Stimulated activated naive B cell treated with anti-CD40 and anti-IgM and Interleukin-4, amounts not matched to agents 10 μg/mL and 1 μg/mL and 100 μg/mL, for 72 hours (primary cell): ENCODE results near the gene C2orf81.
A peak's percentile ranks its signal among the peaks of the same experiment; 100 is the strongest.

Source experiments
- ATAC-seq, 2 donors: fragments of 150-1000 bp; cut with Tn5 transposase; replicated peaks; 2 replicates each; pipeline ENCODE4 v1.10.0; 2021; ENCODE audit warnings: moderate library complexity in 1 of 2
- DNase-seq: peaks from one replicate; pipeline ENCODE4 v3.0.0; 2021
- H3K27ac Mint-ChIP-seq: one replicate; pipeline ENCODE4 v1.8.0; 2022; ENCODE audit warnings: mild to moderate bottlenecking, mixed read lengths
- H3K27me3 Mint-ChIP-seq, 2 donors: one replicate each; pipeline ENCODE4 v1.8.0; 2022; ENCODE audit warnings: mixed read lengths in 2 of 2
- H3K36me3 Mint-ChIP-seq, 2 donors: one replicate each; pipeline ENCODE4 v1.8.0; 2022; ENCODE audit warnings: mixed read lengths in 2 of 2, mild to moderate bottlenecking in 1 of 2
- H3K4me1 Mint-ChIP-seq, 2 donors: one replicate each; pipeline ENCODE4 v1.8.0; 2022; ENCODE audit warnings: mixed read lengths in 2 of 2, mild to moderate bottlenecking in 1 of 2
- H3K4me3 Mint-ChIP-seq, 2 donors: one replicate each; pipeline ENCODE4 v1.8.0; 2022; ENCODE audit warnings: mild to moderate bottlenecking in 2 of 2, mixed read lengths in 2 of 2, moderate library complexity in 1 of 2
- H3K9me3 Mint-ChIP-seq, 2 donors: one replicate each; pipeline ENCODE4 v1.8.0; 2022; ENCODE audit warnings: mixed read lengths in 2 of 2, mild to moderate bottlenecking in 1 of 2

Gene C2orf81

DNA sequence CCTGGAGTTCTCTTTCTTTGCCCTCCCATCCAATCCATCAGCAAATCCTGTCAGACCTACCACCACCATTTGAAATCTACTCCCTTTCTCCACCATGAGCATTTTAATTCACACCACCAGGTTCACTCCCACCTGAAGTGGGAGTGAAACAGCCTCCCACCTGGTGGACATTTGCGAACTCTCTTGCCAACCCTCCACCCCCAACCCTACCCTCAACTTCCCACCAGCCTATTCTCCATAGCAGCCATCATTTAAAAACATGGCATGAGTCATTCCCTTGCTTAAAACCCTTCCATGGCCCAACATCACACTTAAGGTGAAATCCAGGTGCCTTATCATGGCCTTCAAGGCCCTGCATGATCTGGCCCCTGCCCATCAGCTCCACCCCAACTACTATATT lies 16.8 kb upstream of the C2orf81 start:
- DNase-seq (no peak), ATAC-seq (no peak)
- peak overlapping the region; percentile 32 for H3K27ac Mint-ChIP-seq
- H3K27me3 Mint-ChIP-seq = peaks cover 8 to 16% of the 10 kb centered on the region in 2 donors
- H3K4me3 Mint-ChIP-seq = peak overlapping the region in 1 of 2 donors; percentile 22
- peaks cover 41 to 67% of the 10 kb centered on the region in 2 donors for H3K4me1 Mint-ChIP-seq
- H3K36me3 Mint-ChIP-seq = peaks cover 0 to 13% of the 10 kb centered on the region in 2 donors
- H3K9me3 Mint-ChIP-seq = peaks cover 0 to 2% of the 10 kb centered on the region in 2 donors

DNA sequence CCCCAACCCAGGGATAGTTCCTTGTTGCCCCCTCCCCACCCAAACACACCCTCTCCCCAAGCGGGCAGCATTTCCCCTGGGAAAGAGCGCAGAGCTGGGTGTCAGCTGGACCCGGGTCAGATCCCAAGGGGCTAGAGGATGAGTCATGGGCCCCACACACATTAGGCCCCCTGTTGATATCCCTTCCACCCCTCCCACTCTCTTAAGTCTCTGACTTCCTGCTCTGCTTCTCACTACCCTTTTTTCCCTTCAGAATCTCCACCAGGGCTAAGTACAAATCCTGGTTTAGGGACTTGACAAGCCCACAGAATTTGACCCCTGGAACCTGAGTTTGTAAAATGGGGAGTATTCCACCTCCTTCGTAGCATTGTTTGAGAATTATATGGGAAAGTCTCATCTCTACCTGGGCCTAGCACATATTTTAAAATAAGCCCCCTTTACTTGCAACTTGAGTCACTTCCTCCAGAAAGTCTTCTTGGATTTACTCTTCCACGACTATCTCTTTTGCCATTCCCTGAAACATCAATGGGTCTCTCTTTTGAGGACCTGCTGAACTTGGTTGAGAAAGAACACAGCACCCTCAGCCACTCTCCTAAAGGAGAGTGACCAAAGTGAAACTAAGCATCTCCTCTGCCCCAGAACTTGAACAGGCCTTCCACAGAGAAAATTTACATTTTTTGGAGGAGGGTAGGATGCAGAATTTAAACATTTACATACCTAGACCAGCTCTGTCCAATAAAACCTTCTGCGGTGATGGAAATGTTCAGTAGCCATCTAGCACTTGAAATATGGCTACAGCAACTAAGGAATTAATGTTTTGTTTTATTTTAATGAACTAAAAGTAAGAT lies 15.7 kb upstream of the C2orf81 start:
- H3K4me3 Mint-ChIP-seq = peak overlapping the region; percentile 0 to 61
- H3K36me3 Mint-ChIP-seq = peaks cover 4 to 17% of the 10 kb centered on the region in 2 donors
- DNase-seq = no peak
- peak overlapping the region; percentile 76 for H3K27ac Mint-ChIP-seq
- H3K27me3 Mint-ChIP-seq = peaks cover 4 to 8% of the 10 kb centered on the region in 2 donors
- H3K4me1 Mint-ChIP-seq = peaks cover 39 to 63% of the 10 kb centered on the region in 2 donors
- H3K9me3 Mint-ChIP-seq = peaks cover 0 to 2% of the 10 kb centered on the region in 2 donors
- ATAC-seq = peak; percentile 59 to 61

DNA sequence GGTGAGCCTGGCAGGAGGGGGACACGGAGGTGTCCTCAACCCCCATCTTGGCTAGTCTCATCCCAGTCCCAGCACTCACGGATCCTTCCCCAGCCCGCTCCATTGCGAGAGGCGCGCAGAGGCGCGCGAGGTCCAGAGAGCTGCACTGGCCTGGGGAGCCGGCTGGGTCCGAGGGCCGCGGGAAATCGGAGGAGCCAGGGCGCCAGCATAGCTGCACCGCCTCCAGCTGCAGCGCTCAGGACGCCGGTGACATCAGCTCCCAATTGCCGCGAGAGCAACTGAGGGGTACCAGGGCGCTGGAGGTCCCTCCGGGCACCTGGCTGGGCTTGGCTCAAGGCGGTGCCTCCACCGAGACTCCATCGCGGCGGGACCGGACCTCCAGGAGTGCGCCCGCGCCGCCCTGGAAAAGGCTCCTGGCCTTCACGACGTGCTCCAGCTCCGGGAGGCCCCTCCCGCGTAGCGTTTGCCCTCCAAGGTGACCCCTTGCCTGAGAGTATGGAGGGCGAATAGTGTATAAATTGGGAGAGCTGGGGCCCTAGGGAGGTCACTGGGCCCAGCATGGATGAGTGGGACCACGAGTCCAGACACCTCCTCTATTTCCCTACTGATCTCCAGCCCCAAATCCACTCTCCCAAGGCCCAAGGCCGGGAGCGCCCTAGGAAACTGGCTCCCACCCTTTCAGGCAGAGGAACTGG lies 14.8 kb upstream of the C2orf81 start:
- ATAC-seq = no peak
- Mint-ChIP-seq H3K4me3 (peak overlapping the region in 1 of 2 donors; percentile 0), H3K27me3 (peaks cover 3 to 7% of the 10 kb centered on the region in 2 donors), H3K36me3 (peaks cover 4 to 17% of the 10 kb centered on the region in 2 donors), H3K9me3 (peaks cover 0 to 2% of the 10 kb centered on the region in 2 donors), H3K4me1 (peaks cover 39 to 59% of the 10 kb centered on the region in 2 donors), H3K27ac (peak overlapping the region; percentile 76)
- DNase-seq = no peak

DNA sequence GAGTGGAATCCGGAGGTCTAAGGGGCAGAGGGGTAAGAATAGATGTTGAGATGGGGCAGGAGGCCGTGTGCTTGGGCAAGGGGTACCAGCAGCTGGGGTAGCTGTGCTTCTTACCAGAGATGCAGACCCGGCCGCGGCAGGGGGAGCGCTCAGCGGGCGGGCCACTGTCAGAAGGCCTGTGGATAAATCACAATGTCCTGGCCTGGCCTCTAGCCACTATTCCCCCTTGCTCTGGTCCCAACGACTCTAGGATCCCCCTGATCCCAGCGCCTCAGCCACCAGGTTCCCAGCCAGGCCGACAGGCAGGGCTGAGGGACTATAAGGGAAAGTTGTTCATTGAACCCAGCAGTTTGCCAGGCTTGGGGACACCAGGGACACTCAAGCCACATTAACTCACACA lies 9.1 kb upstream of the C2orf81 start:
- Mint-ChIP-seq H3K36me3 (peaks cover 25 to 36% of the 10 kb centered on the region in 2 donors), H3K9me3 (no peaks in the 10 kb centered on the region), H3K4me3 (no peak overlapping the region), H3K27me3 (no peaks in the 10 kb centered on the region), H3K4me1 (peaks cover 1 to 8% of the 10 kb centered on the region in 2 donors), H3K27ac (no peak overlapping the region)
- no peak for DNase-seq
- ATAC-seq = no peak

DNA sequence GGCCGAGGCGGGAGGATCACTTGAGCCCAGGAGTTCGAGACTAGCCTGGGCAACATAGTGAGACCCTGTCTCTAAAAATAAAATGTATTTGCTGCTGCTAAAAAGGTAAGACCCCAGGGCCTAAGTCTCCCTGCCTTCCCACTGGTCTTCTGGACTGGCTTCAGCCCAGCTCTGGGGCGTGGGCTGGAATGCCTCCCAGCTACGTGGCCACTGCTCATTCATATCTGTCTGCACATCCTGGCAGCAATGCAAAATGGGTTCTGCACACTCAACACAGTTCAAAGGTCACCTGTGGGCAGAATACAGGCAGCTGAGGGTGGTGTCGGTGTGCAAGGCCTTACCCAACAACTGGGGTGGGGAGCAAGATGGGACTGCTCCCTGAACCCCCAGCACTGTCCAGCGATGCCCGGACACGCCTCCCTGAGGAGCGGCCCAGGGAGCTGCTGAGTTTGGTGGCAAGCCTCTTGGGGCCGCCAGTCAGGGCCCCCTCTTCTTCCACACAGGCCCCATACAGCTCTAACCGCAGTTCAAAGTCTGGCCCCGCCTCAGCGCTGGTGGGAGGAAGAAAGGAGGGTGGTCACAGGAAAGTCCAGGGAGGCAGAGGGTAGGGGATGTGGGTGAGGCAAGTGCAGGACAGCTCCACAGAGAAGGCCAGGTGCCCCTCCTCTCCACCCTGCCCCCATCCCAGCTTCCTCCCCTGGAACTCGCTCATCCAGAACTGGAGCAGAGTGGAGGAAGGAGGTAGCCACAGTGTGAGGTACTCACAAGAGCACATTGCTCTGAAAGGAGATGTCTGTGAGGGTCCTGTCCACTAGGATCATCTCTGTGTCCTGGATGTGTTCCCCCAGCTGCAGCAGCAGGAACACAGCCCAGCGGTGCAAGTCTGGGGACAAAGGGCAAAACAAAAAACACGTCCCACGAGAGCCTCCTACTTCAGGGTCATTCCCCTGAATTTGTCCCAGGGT lies 8.3 kb upstream of the C2orf81 start:
- peaks cover 0 to 7% of the 10 kb centered on the region in 2 donors for H3K4me1 Mint-ChIP-seq
- H3K9me3 Mint-ChIP-seq = no peaks in the 10 kb centered on the region
- no peak for ATAC-seq
- DNase-seq = no peak
- no peak overlapping the region for H3K4me3 Mint-ChIP-seq
- H3K27ac Mint-ChIP-seq = peak overlapping the region; percentile 65
- H3K36me3 Mint-ChIP-seq = peaks cover 30 to 41% of the 10 kb centered on the region in 2 donors
- no peaks in the 10 kb centered on the region for H3K27me3 Mint-ChIP-seq

DNA sequence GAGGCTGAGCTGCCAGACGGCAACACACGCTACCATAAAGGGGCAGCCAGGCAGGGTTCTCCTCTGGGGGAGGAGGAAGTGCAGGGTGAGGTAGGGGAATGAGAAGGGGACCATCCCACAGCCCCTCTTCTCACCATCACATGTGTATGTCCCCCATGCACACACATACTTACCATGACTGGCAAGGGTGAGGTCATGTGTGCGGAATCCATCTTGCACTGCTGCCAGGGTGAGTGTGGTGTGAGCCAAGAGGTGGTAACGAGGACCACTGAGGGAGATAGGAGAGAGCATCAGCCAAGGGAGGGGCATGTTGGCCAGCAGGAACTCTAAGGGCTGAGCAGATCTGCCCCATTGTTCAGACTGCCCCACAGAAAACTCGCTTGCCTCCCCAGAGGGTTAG lies 7.3 kb upstream of the C2orf81 start:
- Mint-ChIP-seq H3K27me3 (no peaks in the 10 kb centered on the region), H3K4me3 (no peak overlapping the region), H3K4me1 (peaks cover 0 to 7% of the 10 kb centered on the region in 2 donors), H3K9me3 (no peaks in the 10 kb centered on the region), H3K36me3 (peaks cover 30 to 43% of the 10 kb centered on the region in 2 donors), H3K27ac (no peak overlapping the region)
- no peak for DNase-seq
- no peak for ATAC-seq

DNA sequence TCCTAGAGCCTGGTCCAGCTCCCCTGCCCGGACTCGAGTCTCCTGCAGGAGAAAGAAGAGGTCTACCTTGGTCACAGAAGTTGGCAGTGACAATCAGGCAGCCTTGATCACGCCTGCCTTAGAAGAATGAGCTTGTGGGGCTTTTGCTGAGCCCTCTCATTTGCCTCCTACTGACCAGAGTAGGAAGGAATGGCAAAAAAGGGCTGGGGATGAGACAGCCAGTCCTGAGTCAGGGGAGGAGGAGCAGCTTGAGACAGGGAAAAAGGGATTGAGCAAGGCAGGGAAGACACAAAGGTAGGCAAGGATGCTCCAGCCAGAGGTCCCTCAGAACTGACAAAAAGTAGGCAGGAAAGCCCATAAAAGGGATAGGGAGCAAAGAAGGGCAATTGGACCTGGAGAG lies 6.1 kb upstream of the C2orf81 start:
- Mint-ChIP-seq H3K27me3 (no peaks in the 10 kb centered on the region), H3K36me3 (peaks cover 30 to 42% of the 10 kb centered on the region in 2 donors), H3K4me1 (peaks cover 7 to 18% of the 10 kb centered on the region in 2 donors), H3K9me3 (no peaks in the 10 kb centered on the region), H3K4me3 (no peak overlapping the region), H3K27ac (no peak overlapping the region)
- no peak for ATAC-seq
- DNase-seq = no peak

DNA sequence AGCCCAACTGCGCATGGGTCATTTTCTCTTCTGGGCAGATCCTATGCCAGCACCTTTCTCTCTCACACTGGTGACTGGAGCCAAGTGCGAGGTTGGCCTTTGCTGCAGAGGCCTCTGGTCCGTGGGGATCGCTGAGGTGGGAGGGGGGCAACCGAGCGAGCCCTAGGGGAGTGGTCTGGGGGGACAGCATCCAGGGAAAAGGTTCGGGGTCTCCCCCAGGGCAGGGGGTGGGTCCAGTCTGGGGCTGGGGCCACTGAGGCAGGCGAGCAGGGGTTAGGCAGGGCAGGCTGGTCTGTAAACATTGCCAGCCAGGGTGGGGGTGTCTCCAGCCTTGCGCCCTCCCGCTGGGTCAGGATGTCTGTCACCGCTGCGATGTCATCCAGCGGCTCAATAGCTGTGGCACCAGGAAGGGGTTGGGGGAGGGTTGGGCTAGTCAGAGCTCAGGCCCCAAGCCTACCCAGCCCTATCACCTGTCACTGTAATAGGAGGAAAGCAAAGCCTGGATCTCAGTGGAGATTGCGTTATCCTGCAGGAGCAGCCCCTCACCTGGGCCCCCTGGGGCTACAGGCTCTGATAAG lies 4.9 kb upstream of the C2orf81 start:
- no peaks in the 10 kb centered on the region for H3K27me3 Mint-ChIP-seq
- no peak for DNase-seq
- H3K27ac Mint-ChIP-seq = no peak overlapping the region
- no peak for ATAC-seq
- no peaks in the 10 kb centered on the region for H3K9me3 Mint-ChIP-seq
- H3K4me3 Mint-ChIP-seq = no peak overlapping the region
- peaks cover 26 to 39% of the 10 kb centered on the region in 2 donors for H3K36me3 Mint-ChIP-seq
- peaks cover 7 to 27% of the 10 kb centered on the region in 2 donors for H3K4me1 Mint-ChIP-seq

DNA sequence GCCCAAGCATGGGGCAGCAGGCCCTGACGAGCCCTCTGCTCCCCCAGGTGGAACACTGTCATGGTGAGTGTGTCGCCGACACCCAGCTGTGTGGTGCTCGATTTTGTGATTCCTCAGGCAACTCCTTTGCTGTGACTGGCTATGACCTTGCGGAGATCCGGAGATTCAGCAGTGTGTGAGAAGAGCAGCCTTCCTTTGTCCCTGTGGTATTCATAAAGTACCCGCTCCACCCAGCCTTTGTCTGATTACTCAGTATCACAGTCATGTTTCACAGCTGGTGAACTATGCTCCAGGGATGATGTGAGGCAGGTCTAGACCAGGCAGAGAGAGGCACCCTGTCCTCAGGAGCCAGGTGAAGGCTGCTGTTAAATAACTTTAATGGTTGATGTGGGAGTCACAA lies 4.1 kb upstream of the C2orf81 start:
- no peaks in the 10 kb centered on the region for H3K27me3 Mint-ChIP-seq
- DNase-seq = no peak
- no peak overlapping the region for H3K4me3 Mint-ChIP-seq
- peaks cover 10 to 33% of the 10 kb centered on the region in 2 donors for H3K4me1 Mint-ChIP-seq
- no peaks in the 10 kb centered on the region for H3K9me3 Mint-ChIP-seq
- peaks cover 26 to 39% of the 10 kb centered on the region in 2 donors for H3K36me3 Mint-ChIP-seq
- H3K27ac Mint-ChIP-seq = no peak overlapping the region
- no peak for ATAC-seq

DNA sequence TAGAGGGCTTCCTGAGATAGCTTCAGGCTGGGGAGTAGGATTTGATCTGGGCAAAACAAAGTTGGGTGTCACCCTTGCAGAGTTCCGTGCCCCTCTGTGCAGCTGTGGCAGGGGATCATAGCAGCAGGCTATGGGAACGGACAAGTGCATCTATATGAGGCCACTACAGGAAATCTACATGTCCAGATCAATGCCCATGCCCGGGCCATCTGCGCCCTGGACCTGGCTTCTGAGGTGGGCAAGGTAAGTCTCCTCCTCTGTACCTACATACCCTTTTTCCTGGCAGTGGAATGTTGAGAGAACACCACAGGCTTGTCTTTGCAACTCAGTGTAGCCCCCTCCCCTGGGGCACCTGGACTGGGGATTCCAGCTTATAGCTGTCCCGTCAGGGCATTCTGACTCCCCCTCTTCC lies 3.6 kb upstream of the C2orf81 start:
- H3K36me3 Mint-ChIP-seq = peaks cover 23 to 35% of the 10 kb centered on the region in 2 donors
- ATAC-seq (no peak), DNase-seq (no peak)
- H3K27ac Mint-ChIP-seq = no peak overlapping the region
- peaks cover 13 to 38% of the 10 kb centered on the region in 2 donors for H3K4me1 Mint-ChIP-seq
- H3K27me3 Mint-ChIP-seq = no peaks in the 10 kb centered on the region
- no peaks in the 10 kb centered on the region for H3K9me3 Mint-ChIP-seq
- H3K4me3 Mint-ChIP-seq = no peak overlapping the region

DNA sequence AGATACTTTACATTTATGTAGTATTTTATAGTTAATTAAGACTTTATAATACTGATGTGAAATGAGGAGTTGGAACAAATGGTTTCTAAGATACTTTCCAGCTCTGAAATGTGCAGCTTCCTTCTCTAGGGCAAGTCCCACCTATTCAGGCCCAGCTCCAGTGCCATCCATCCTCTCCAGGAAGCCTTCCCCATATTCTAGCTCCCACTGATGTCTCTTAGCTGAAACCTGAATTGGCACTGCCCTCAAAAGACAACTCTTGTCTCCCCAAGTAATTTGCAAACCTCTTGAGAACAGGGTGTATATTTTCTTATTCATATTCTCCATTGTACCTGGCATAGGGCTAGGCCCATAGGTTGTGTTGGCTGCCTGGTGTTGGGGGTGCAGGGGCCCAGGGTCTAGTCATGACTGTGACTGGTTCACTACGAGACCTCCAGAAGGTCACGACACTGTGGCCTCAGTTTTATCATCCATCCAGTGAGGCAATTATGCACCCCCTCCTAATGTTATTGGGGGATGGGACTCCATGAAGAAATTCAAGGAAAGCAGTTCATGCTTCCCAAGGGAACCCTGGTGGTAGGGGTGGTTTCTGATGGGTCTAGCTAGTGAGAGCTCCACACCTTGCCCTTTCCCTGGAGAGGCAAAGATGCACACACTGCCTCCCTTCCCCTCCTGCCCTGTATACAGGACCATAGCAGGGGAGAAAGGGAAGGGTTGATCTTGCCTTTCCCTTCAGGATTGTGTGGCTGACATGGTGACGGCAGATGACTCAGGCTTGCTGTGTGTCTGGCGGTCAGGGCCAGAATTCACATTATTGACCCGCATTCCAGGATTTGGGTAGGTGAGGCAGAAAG lies 2.9 kb upstream of the C2orf81 start:
- Mint-ChIP-seq H3K4me1 (peaks cover 15 to 42% of the 10 kb centered on the region in 2 donors), H3K9me3 (no peaks in the 10 kb centered on the region), H3K27ac (no peak overlapping the region), H3K36me3 (peaks cover 20 to 30% of the 10 kb centered on the region in 2 donors), H3K4me3 (no peak overlapping the region), H3K27me3 (no peaks in the 10 kb centered on the region)
- no peak for ATAC-seq
- DNase-seq = no peak

DNA sequence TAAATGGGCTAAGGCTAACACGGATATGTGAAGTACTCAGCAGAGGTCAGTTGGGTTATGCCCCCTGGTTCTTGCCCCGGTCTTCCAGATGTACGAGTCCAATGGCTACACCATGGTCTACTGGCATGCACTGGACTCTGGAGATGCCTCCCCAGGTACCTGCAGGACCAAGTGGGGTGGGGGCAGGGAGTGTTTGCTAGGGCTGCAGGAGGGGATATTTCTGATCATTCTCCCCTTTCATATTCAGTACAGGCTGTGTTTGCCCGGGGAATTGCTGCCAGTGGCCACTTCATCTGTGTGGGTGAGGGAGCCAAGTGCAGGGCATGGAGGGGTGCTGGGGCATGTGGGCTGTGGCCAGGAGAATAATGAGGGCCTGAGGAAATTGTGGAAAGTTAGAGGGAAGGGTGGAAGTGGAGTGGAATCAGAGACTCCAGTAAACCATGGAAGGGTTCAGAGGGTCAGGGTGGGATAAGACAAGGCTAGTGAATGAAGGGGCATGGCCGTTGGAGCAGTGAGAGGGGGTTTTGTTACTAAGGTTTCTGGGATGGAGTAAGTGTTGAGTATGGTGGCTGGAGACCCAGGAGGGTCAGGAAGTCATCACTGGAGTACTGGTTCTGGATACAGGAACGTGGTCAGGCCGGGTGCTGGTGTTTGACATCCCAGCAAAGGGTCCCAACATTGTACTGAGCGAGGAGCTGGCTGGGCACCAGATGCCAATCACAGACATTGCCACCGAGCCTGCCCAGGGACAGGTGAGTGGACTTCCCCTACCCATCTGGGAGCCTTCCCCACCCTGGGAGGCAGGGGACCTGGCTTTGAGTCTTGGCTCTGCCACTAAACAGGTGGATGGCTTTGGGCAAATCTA lies 2.0 kb upstream of the C2orf81 start:
- H3K27ac Mint-ChIP-seq = peak overlapping the region; percentile 11
- H3K36me3 Mint-ChIP-seq = peaks cover 17 to 27% of the 10 kb centered on the region in 2 donors
- H3K27me3 Mint-ChIP-seq = no peaks in the 10 kb centered on the region
- peaks cover 15 to 49% of the 10 kb centered on the region in 2 donors for H3K4me1 Mint-ChIP-seq
- no peak for ATAC-seq
- peak overlapping the region in 1 of 2 donors; percentile 94 for H3K4me3 Mint-ChIP-seq
- DNase-seq = no peak
- H3K9me3 Mint-ChIP-seq = no peaks in the 10 kb centered on the region
